ENCODE results near the gene ACTRT3.

- TF ChIP-seq CTCF (IDR thresholded peaks at IDR 0.05): no peak
- no peak for TF ChIP-seq POLR2A (IDR thresholded peaks at IDR 0.05)
- no peak for TF ChIP-seq POLR2AphosphoS5 (IDR thresholded peaks at IDR 0.05)
Measured at GRCh38 chr3:169750665-169751064, 18.7 kb downstream of the ACTRT3 start.

Measured in prostate gland (tissue), 2 donors.